Astrocyte (in vitro differentiated cells and primary cell): Measurements from ENCODE around the gene SMLR1. TPM values are rescaled to one million over a fixed set of nuclear protein-coding genes. Genes with fewer than 3 reads are reported as not detected.

Source experiments
- DNase-seq: peaks from one replicate; pipeline ENCODE4 v3.0.0-alpha.2; 2010; ENCODE audit warnings: low read depth
- FAIRE-seq: peaks from 2 replicates; lab custom pipeline; 2011; peaks lifted over from hg19 to GRCh38; lab: Jason Lieb, UNC
- H2AFZ ChIP-seq: 2 replicates; pipeline ENCODE4 v1.6.0; 2012; ENCODE audit warnings: low read depth, low read length, inconsistent platforms
- H3K27ac ChIP-seq: 2 replicates; pipeline ENCODE4 v1.5.1; 2011; ENCODE audit warnings: low read depth, low read length, inconsistent platforms
- H3K27me3 ChIP-seq: 2 replicates; pipeline ENCODE4 v1.6.0; 2011; ENCODE audit warnings: low read length, inconsistent platforms; ENCODE audit not compliant: insufficient read depth
- H3K36me3 ChIP-seq: 2 replicates; pipeline ENCODE4 v1.5.1; 2011; ENCODE audit warnings: low read length, inconsistent platforms; ENCODE audit not compliant: insufficient read depth
- H3K4me1 ChIP-seq: 2 replicates; pipeline ENCODE4 v1.5.1; 2011; ENCODE audit warnings: low read length, inconsistent platforms; ENCODE audit not compliant: insufficient read depth
- H3K4me2 ChIP-seq: 2 replicates; pipeline ENCODE4 v1.6.0; 2012; ENCODE audit warnings: low read length, inconsistent platforms
- H3K4me3 ChIP-seq: 2 replicates; pipeline ENCODE4 v1.5.1; 2011; ENCODE audit warnings: low read depth, mild to moderate bottlenecking, low read length, inconsistent platforms; ENCODE audit not compliant: insufficient read depth
- H3K79me2 ChIP-seq: 2 replicates; pipeline ENCODE4 v1.6.0; 2012; ENCODE audit warnings: mild to moderate bottlenecking, low read length, inconsistent platforms; ENCODE audit not compliant: insufficient read depth
- H3K9ac ChIP-seq: 2 replicates; pipeline ENCODE4 v1.6.0; 2012; ENCODE audit warnings: mild to moderate bottlenecking, low read length, inconsistent platforms
- H3K9me3 ChIP-seq: 2 replicates; pipeline ENCODE4 v1.5.1; 2012; ENCODE audit warnings: low read depth, mild to moderate bottlenecking, low read length, inconsistent platforms; ENCODE audit not compliant: insufficient read depth
- H4K20me1 ChIP-seq: 2 replicates; pipeline ENCODE4 v1.6.0; 2012; ENCODE audit warnings: low read length, inconsistent platforms; ENCODE audit not compliant: insufficient read depth
- H3K27ac Mint-ChIP-seq: one replicate; pipeline ENCODE4 v1.8.0; 2021; ENCODE audit warnings: mild to moderate bottlenecking, mixed read lengths; ENCODE audit not compliant: unreplicated experiment
- H3K27me3 Mint-ChIP-seq: one replicate; pipeline ENCODE4 v1.8.0; 2021; ENCODE audit warnings: low read depth, mixed read lengths; ENCODE audit not compliant: unreplicated experiment
- H3K36me3 Mint-ChIP-seq: one replicate; pipeline ENCODE4 v1.8.0; 2021; ENCODE audit warnings: low read depth, mixed read lengths; ENCODE audit not compliant: unreplicated experiment
- H3K4me1 Mint-ChIP-seq: one replicate; pipeline ENCODE4 v1.8.0; 2021; ENCODE audit warnings: low read depth, mixed read lengths; ENCODE audit not compliant: unreplicated experiment
- H3K4me3 Mint-ChIP-seq: one replicate; pipeline ENCODE4 v1.8.0; 2021; ENCODE audit warnings: mild to moderate bottlenecking, moderate library complexity, mixed read lengths; ENCODE audit not compliant: unreplicated experiment
- H3K9me3 Mint-ChIP-seq: one replicate; pipeline ENCODE4 v1.8.0; 2021; ENCODE audit warnings: mild to moderate bottlenecking, mixed read lengths; ENCODE audit not compliant: unreplicated experiment
- EZH2 ChIP-seq: IDR thresholded peaks from 2 replicates; pipeline ENCODE4 v1.6.1; 2012; ENCODE audit warnings: mild to moderate bottlenecking, low read length, inconsistent platforms; ENCODE audit not compliant: insufficient read depth
- total RNA-seq: library from RNA; stranded (reverse); gene quantifications from 2 replicates; pipeline ENCODE4 v1.2.1, GENCODE V29; 2021
- TF ChIP-seq, protein P1 (sequence below): IDR thresholded peaks from 2 replicates; pipeline ENCODE4 v1.5.1; 2011; ENCODE audit warnings: low read depth, mild to moderate bottlenecking, inconsistent platforms, low read length, moderate library complexity; ENCODE audit not compliant: insufficient read depth

SMLR1 gene
- total RNA-seq, 1 donor from 2014 or later, result not detected

DNA sequence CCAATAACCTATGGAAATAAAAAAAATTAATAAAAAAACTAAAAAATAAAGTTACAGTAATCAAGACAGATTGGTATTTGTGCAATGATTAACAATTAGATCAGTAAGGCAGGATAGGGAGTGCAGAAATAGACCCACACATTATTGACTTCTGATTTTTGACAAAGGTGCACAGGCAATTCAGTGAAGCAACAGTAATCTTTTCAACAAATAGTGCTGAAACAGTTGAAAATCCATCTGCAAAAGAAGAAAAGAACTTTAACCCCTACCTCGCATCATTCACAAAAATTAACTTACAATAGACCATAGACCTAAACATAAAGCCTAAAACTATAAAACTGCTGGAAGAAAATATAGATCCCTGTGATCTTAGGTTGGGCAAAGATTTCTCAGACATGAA, 4.5 kb upstream of the SMLR1 start:
- H3K27ac Mint-ChIP-seq, result no peak overlapping the region
- H3K9me3 Mint-ChIP-seq, result peaks cover 2% of the 10 kb centered on the region
- no peaks in the 10 kb centered on the region for H3K27me3 ChIP-seq
- no peaks in the 10 kb centered on the region for H3K4me1 Mint-ChIP-seq
- no peaks in the 10 kb centered on the region for H3K36me3 Mint-ChIP-seq
- no peak overlapping the region for H3K4me3 Mint-ChIP-seq
- H3K4me3 ChIP-seq, result no peak overlapping the region
- no peak for TF ChIP-seq EZH2
- TF ChIP-seq, protein P1, sequence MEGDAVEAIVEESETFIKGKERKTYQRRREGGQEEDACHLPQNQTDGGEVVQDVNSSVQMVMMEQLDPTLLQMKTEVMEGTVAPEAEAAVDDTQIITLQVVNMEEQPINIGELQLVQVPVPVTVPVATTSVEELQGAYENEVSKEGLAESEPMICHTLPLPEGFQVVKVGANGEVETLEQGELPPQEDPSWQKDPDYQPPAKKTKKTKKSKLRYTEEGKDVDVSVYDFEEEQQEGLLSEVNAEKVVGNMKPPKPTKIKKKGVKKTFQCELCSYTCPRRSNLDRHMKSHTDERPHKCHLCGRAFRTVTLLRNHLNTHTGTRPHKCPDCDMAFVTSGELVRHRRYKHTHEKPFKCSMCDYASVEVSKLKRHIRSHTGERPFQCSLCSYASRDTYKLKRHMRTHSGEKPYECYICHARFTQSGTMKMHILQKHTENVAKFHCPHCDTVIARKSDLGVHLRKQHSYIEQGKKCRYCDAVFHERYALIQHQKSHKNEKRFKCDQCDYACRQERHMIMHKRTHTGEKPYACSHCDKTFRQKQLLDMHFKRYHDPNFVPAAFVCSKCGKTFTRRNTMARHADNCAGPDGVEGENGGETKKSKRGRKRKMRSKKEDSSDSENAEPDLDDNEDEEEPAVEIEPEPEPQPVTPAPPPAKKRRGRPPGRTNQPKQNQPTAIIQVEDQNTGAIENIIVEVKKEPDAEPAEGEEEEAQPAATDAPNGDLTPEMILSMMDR, result no peak
- no peaks in the 10 kb centered on the region for H3K79me2 ChIP-seq
- no peak overlapping the region for H3K9ac ChIP-seq
- H3K4me1 ChIP-seq, result no peaks in the 10 kb centered on the region
- no peak overlapping the region for H3K4me2 ChIP-seq
- no peaks in the 10 kb centered on the region for H3K9me3 ChIP-seq
- no peak overlapping the region for H2AFZ ChIP-seq
- no peaks in the 10 kb centered on the region for H3K27me3 Mint-ChIP-seq
- DNase-seq, result no peak
- H3K27ac ChIP-seq, result no peak overlapping the region
- H3K36me3 ChIP-seq, result no peaks in the 10 kb centered on the region
- H4K20me1 ChIP-seq, result no peaks in the 10 kb centered on the region
- FAIRE-seq, result no peak

DNA sequence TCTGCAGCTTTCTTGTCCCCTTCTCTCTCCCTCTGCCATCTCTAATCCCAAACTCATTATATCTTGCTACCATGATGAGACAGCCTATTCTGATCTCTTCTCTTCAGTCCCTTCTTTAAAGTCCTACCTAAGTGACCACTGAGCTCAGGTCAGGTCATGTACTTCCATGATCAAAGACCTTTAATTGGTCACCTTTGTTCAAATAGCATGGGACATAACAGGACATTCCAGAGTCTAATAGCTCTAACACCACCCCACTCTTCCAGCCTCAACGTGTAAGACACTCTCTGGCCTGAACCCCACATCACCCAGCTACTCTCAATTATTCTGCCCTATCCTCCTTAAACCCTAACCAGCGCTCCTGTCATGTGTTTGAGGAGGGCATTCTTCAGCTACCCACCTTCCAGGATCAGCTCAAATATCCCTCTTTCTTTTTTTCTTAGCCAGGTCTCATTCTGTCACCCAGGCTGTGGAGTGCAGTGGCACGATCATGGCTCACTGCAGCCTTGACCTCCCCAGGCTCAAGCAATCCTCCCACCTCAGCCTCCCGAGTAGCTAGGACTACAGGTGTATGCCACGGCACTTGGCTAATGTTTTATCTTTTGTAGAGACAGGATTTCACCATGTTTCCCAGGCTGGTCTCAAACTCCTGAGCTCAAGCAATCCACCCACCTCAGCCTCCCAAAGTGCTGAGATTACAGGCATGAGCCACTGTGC, 2.1 kb upstream of the SMLR1 start:
- H3K4me2 ChIP-seq, result no peak overlapping the region
- Mint-ChIP-seq H3K9me3 (no peaks in the 10 kb centered on the region), H3K4me1 (no peaks in the 10 kb centered on the region), H3K36me3 (no peaks in the 10 kb centered on the region), H3K27ac (no peak overlapping the region), H3K27me3 (no peaks in the 10 kb centered on the region), H3K4me3 (no peak overlapping the region)
- no peak overlapping the region for H3K4me3 ChIP-seq
- no peaks in the 10 kb centered on the region for H3K79me2 ChIP-seq
- no peaks in the 10 kb centered on the region for H3K27me3 ChIP-seq
- DNase-seq, result no peak
- H4K20me1 ChIP-seq, result no peaks in the 10 kb centered on the region
- H2AFZ ChIP-seq, result no peak overlapping the region
- no peaks in the 10 kb centered on the region for H3K36me3 ChIP-seq
- H3K9ac ChIP-seq, result no peak overlapping the region
- H3K27ac ChIP-seq, result no peak overlapping the region
- no peaks in the 10 kb centered on the region for H3K9me3 ChIP-seq
- H3K4me1 ChIP-seq, result no peaks in the 10 kb centered on the region
- TF ChIP-seq, protein P1, result no peak
- TF ChIP-seq EZH2, result no peak
- FAIRE-seq, result no peak

DNA sequence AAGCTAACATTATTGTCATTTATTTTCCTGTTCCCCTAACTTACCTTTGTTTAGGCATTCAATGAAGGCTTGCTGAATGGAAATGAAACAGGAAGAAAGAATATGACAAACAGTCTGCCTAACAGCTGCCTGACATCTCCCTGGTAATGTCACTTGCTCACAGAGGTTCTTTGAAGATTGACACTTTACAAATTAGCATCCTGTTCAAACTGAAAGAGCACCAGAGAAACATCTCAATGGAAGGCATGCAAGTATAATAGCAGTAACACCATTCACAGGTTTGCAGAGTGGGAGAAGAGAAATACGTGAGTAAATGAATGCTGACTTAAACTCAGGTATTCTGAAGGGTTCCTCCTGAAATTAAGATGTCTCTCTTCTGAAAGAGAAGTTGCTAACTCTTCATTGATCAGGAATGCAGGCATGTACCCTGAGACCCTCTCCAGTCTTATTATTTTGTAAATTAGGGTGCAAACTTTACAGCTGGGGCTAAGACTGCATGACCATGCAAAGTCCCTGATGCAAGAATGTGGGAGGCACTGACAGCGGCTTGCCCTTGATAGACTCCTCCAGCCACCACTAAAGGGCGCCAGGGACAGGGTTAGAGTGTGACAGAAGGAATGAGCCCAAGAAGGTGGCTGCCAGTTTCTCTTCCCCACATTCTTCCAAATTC, 1.3 kb upstream of the SMLR1 start:
- Histone ChIP-seq H3K4me2 (no peak overlapping the region), H2AFZ (no peak overlapping the region), H3K4me3 (no peak overlapping the region), H3K9ac (no peak overlapping the region), H3K9me3 (no peaks in the 10 kb centered on the region), H4K20me1 (no peaks in the 10 kb centered on the region), H3K4me1 (no peaks in the 10 kb centered on the region), H3K27me3 (no peaks in the 10 kb centered on the region), H3K36me3 (no peaks in the 10 kb centered on the region), H3K79me2 (no peaks in the 10 kb centered on the region), H3K27ac (no peak overlapping the region)
- Mint-ChIP-seq H3K36me3 (no peaks in the 10 kb centered on the region), H3K27ac (no peak overlapping the region), H3K27me3 (no peaks in the 10 kb centered on the region), H3K4me3 (no peak overlapping the region), H3K4me1 (no peaks in the 10 kb centered on the region), H3K9me3 (no peaks in the 10 kb centered on the region)
- TF ChIP-seq EZH2, result no peak
- TF ChIP-seq, protein P1, result no peak
- FAIRE-seq, result no peak
- no peak for DNase-seq
